Omental fat pad (tissue), 4 donors: ENCODE measurements around the gene PRC1. TPM values are rescaled to one million over a fixed set of nuclear protein-coding genes. Genes with fewer than 3 reads are reported as not detected.

Experiments
- ATAC-seq: fragments of 150-250 bp; one replicate; pipeline ENCODE4 v1.9.1; 2016; ENCODE audit warnings: mild to moderate bottlenecking, moderate library complexity; ENCODE audit not compliant: low FRiP score
- DNase-seq: peaks from one replicate; pipeline ENCODE4 v3.0.0-alpha.2; 2019; ENCODE audit warnings: low spot score
- total RNA-seq, 4 donors: library from RNA; depleted of rRNA; stranded (reverse); fragments of >200 nt; gene quantifications; one replicate each; pipeline ENCODE4 v1.1.0, GENCODE V29; 2016
- TF ChIP-seq, protein P1 (sequence below), 3 donors: fragments of 450-650 bp; IDR thresholded peaks; one replicate each; pipeline ENCODE4 v1.5.1; 2016 to 2017; ENCODE audit warnings: antibody characterized with exemption in 3 of 3, mild to moderate bottlenecking in 3 of 3, moderate library complexity in 2 of 3

PRC1 gene
- total RNA-seq, 4 donors from 2014 or later = 3.5 to 26.2 (median 11.9) TPM

DNA sequence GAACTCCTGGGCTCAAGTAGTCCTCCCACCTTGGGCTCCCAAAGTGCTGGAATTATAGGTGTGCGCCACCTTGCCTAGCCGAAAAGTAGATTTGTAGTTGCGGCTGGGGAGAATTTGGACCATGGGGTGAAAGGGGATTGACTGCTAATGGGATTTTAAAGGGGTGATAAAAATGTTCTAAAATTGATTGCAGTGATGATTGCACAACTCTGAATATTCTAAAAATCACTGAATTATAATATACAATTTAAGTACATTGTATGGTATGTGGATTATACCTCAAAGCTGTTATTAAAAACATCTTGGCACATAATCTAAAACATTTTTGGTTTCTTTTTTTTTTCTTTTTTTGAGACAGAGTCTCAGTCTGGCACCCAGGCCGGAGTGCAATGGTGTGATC lies 3.9 kb downstream of the PRC1 start:
- TF ChIP-seq, protein P1, sequence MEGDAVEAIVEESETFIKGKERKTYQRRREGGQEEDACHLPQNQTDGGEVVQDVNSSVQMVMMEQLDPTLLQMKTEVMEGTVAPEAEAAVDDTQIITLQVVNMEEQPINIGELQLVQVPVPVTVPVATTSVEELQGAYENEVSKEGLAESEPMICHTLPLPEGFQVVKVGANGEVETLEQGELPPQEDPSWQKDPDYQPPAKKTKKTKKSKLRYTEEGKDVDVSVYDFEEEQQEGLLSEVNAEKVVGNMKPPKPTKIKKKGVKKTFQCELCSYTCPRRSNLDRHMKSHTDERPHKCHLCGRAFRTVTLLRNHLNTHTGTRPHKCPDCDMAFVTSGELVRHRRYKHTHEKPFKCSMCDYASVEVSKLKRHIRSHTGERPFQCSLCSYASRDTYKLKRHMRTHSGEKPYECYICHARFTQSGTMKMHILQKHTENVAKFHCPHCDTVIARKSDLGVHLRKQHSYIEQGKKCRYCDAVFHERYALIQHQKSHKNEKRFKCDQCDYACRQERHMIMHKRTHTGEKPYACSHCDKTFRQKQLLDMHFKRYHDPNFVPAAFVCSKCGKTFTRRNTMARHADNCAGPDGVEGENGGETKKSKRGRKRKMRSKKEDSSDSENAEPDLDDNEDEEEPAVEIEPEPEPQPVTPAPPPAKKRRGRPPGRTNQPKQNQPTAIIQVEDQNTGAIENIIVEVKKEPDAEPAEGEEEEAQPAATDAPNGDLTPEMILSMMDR (IDR thresholded peaks at IDR 0.05) = no peak
- no peak for DNase-seq
- no peak for ATAC-seq

DNA sequence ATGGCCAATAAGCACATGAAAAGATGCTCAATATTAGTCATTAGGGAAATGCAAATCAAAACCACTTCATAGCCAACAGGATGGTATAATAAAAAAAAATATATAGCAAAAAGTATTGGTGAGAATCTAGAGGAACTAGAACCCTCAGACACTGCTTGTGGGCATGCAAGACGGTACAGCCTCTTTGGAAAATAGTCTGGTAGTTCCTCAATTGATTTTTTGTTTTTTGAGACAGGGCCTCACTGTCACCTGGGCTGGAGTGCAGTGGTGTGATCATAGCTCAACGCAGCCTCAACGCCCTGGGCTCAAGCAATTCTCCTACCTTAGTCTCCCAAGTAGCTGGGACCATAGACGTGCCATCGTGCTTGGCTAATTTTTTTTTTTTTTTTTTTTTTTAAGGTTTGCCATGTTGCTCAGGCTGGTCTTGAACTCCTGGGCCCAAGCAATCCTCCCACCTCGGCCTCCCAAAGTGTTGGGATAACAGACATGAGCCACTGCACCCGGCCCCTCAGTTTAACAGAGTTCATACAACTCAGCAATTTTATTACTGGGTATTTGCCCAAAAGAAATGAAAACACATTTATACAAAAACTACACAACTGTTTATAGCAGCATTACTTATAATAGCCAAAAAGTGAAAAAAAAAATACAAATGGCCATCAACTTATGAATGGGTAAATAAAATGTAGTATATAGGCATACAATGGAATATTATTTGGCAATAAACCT lies 5.1 kb downstream of the PRC1 start:
- TF ChIP-seq, protein P1 (IDR thresholded peaks at IDR 0.05) = no peak
- DNase-seq (no peak), ATAC-seq (no peak)

DNA sequence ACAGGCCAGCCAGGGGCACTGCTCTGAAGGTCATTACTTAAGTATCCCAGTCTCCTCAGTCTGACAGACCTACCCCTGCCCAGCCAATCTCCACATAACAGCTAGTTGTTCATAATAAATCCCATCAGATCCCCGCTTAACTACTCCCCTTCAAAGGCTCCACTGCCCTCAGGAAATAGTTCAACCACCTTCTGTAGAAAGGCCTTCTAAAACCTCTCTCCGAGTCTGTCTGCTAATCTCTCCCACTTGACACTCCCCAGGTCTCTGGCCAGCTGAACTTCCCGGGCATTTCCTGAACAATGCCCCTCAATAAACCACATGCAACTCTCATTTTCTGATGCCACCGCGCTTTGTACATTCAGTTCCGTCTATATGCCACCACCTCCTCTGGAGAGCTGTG lies 6.0 kb downstream of the PRC1 start:
- TF ChIP-seq, protein P1 (IDR thresholded peaks at IDR 0.05) = no peak
- DNase-seq = no peak
- no peak for ATAC-seq

DNA sequence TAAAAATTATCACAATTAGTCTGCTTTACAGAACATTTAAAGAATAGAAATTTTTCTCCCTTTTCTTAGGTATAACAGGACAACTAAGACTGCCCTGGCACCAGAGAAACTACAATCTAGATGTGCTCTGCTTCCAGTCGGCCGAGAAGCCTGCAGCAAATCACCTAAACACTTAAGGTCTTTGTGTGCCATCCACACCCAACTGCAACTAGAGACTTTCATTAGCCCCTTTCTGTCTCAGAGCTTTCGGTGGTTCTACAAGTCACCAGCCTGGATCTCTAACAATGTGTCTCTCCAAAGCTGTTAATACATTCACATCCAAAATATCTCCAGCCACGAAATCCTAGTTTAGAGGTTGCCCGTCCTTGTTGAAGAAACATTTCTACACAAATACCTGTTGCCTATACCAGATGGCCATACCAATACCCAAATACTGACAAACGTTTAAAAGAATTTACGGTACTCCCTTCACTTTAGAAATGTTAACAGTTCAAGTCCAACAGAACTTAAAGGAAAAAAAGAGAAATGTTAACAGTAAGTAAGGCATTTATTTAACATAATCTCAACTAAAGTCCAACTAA lies 6.7 kb downstream of the PRC1 start:
- DNase-seq (no peak), ATAC-seq (no peak)
- TF ChIP-seq, protein P1 (IDR thresholded peaks at IDR 0.05) = no peak

DNA sequence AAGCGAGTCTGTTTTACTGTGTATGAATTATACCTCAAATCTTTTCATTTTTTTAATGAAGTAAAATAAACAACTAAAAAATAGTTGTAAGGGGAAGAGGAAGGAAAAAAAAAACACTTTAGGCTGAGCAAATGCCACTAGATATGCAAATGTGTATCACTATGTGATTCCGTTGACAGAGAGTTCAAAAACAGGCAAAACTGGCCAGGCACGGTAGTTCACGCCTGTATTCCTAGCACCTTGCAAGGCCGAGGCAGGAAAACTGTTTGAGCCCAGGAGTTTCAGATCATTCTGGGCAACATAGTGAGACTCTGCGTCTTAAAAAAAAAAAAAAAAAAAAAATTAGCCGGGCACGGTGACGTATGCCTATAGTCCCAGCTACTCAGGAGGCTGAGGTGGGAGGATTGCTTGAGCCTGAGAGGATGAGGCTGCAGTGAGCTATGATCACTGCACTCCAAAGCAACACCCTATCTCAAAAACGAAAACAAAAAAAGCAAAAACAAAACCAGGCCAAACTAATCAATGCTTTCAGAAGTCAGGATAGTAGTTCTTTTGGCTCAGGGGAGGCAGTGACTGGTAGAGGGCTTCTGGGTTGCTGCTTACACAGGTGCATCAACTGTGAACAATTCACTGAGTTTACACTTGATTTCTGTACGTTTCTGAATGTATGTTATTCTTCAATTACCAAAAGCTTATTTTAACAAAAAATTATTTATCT lies 7.4 kb downstream of the PRC1 start:
- DNase-seq (no peak), ATAC-seq (no peak)
- TF ChIP-seq, protein P1 (IDR thresholded peaks at IDR 0.05) = no peak

DNA sequence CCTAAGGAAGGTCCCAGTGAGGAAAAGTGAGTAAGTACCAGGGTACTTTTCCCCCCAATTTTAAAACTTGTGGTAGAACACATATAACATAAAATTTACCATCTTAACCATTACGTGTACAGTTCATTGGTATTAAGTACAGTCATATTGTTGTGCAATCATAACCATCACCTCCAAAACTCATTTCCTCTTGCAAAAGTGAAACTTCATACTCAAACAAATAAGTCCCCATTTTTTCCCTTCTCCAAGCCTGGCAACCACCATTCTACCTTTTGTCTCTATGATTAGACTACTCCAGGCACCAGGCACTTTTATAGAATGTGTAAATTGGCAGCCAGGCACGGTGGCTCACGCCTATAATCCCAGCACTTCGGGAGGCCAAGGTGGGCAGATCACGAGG lies 12.2 kb downstream of the PRC1 start:
- no peak for DNase-seq
- TF ChIP-seq, protein P1 (IDR thresholded peaks at IDR 0.05) = no peak
- ATAC-seq = no peak
